MG63 (cell line): Measurements from ENCODE around the gene SMIM21. TPM values are rescaled to one million over a fixed set of nuclear protein-coding genes. Genes with fewer than 3 reads are reported as not detected.

Source experiments
- DNase-seq: peaks from one replicate; pipeline ENCODE4 v3.0.0-alpha.2; 2020
- H3K27me3 ChIP-seq: fragments of 250-450 bp; sonication (Bioruptor Pico); 2 replicates; pipeline ENCODE4 v1.5.1; 2020; ENCODE audit warnings: mild to moderate bottlenecking, moderate library complexity
- H3K36me3 ChIP-seq: fragments of 250-450 bp; sonication (Bioruptor Pico); 2 replicates; pipeline ENCODE4 v1.5.1; 2020; ENCODE audit warnings: mild to moderate bottlenecking, moderate library complexity
- H3K4me3 ChIP-seq: fragments of 250-450 bp; sonication (Bioruptor Pico); 2 replicates; pipeline ENCODE4 v1.5.1; 2020; ENCODE audit warnings: mild to moderate bottlenecking, moderate library complexity
- H3K9me3 ChIP-seq: fragments of 250-450 bp; sonication (Bioruptor Pico); 2 replicates; pipeline ENCODE4 v1.5.1; 2020; ENCODE audit warnings: mild to moderate bottlenecking, moderate library complexity
- total RNA-seq: library from RNA; depleted of rRNA; stranded (reverse); fragments of >200 nt; shearing (Covaris generic); gene quantifications from 2 replicates; pipeline ENCODE4 v1.2.3, GENCODE V29; 2014; ENCODE audit warnings: low replicate concordance

The SMIM21 gene
- total RNA-seq, 1 experiment from 2014 or later, result not detected

GRCh38 chr18:75438891-75439290, 11.4 kb upstream of the SMIM21 start:
- DNase-seq, result no peak
- Histone ChIP-seq H3K9me3 (no peaks in the 10 kb centered on the region), H3K4me3 (no peak overlapping the region), H3K27me3 (no peaks in the 10 kb centered on the region), H3K36me3 (no peaks in the 10 kb centered on the region)

DNA sequence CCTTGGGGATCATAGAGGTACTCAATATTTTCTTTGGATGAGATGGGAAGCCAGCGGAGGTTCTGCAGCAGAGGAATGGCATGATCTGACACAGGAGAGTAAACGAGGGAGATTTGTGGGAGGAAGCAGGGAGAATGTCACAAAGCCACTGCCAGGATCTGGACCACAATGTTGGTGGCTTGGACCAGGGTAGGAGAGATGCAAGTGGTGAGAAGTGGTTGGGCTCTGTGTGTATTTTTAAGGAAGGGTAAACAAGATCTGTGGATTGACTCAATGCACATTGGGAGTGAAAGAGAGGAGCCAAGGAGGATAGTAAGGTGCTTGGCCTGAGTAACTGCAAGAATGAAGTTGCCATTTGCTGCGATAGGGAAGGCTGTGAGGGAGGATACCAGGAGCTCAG, 10.5 kb upstream of the SMIM21 start:
- Histone ChIP-seq H3K36me3 (no peaks in the 10 kb centered on the region), H3K27me3 (no peaks in the 10 kb centered on the region), H3K9me3 (no peaks in the 10 kb centered on the region), H3K4me3 (no peak overlapping the region)
- DNase-seq, result no peak

DNA sequence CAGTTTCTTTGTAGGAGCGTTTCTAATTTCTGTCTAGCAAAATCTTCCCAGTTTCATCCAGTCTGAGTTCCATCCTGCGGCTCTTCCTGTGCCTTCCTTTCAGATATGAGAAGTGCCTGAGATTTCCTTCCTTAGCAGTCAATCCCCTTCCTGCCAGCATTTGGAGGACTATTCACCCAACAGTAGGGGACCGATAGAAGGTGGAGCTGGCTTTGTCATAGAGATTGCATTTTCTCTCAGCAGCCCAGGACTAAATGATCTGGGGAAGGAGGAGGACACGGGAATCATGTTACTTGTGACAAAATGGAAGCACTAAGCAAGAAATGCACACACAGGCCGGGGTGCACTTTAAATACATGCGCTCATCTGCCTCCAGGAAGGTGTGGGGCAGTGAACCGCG, 5.6 kb upstream of the SMIM21 start:
- Histone ChIP-seq H3K9me3 (no peaks in the 10 kb centered on the region), H3K36me3 (no peaks in the 10 kb centered on the region), H3K4me3 (no peak overlapping the region), H3K27me3 (no peaks in the 10 kb centered on the region)
- DNase-seq, result no peak

DNA sequence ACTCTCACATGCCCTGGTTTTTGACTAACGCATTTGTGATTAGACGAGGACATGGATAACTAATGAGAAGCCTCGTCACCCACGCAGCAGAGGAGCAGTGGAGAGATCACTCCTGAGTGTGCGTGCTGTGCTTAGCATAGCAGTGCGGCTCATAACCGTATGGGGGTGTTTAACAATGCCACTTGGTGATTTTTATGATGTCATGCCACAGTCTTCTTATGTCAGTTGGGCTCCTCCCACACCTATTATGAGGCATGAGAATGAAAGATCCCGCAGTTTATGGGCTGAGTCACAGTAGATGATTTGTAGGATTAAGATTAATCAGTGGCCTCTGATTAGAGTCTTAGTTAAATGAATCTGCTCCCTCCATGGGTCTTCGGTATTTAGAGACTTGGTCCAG, 2.5 kb upstream of the SMIM21 start:
- Histone ChIP-seq H3K4me3 (no peak overlapping the region), H3K36me3 (no peaks in the 10 kb centered on the region), H3K9me3 (no peaks in the 10 kb centered on the region), H3K27me3 (no peaks in the 10 kb centered on the region)
- no peak for DNase-seq

- Histone ChIP-seq H3K36me3 (no peaks in the 10 kb centered on the region), H3K27me3 (no peaks in the 10 kb centered on the region), H3K4me3 (no peak overlapping the region), H3K9me3 (no peaks in the 10 kb centered on the region)
- DNase-seq, result no peak
Observed at GRCh38 chr18:75428490-75428889, 987 bp upstream of the SMIM21 start.

DNA sequence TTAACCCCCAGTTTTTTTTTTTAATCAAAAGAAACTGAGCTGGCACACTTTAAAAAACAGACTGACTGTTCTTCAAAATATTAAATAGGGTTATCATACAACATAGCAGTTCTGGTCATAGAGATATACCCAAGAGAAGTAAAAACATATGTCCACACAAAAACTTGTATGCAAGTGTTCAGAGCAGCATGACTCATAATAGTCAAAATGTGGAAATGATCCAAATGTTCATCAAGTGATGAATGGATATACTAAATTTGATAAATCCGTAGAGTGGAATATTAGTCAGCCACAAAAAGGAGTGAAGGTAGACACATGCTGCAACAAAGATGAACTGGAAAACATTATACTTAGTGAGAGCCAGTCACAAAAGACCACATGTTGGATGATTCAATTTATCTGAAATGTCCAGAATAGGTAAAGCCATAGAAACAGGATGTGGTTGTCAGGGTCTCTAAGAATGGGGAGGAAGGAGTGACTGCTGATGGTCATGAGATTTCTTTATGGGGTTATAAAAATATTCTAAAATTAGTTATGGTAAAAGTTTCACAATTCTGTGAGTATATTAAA, 5.1 kb downstream of the SMIM21 start:
- Histone ChIP-seq H3K9me3 (no peaks in the 10 kb centered on the region), H3K36me3 (no peaks in the 10 kb centered on the region), H3K4me3 (no peak overlapping the region), H3K27me3 (no peaks in the 10 kb centered on the region)
- DNase-seq, result no peak

DNA sequence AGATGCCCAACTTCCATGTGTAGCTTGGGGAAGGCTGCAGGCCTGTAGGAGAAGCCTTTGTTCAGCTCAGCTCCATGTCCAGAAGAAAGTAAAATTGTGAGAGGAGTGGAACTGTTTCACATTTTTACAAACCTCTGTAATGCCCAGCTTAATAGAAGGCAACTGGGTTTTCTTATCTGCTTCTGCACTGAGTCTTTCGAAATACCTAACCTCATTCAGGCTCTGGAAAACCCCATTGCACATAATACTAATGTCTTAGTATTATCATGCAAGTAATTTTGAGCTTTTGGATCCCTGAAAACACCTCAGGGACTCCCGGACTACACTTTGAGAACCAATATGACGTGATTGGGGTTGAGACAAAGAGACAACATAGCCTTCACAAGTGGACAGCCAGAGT, 5.8 kb downstream of the SMIM21 start:
- Histone ChIP-seq H3K9me3 (no peaks in the 10 kb centered on the region), H3K27me3 (no peaks in the 10 kb centered on the region), H3K36me3 (no peaks in the 10 kb centered on the region), H3K4me3 (no peak overlapping the region)
- no peak for DNase-seq

DNA sequence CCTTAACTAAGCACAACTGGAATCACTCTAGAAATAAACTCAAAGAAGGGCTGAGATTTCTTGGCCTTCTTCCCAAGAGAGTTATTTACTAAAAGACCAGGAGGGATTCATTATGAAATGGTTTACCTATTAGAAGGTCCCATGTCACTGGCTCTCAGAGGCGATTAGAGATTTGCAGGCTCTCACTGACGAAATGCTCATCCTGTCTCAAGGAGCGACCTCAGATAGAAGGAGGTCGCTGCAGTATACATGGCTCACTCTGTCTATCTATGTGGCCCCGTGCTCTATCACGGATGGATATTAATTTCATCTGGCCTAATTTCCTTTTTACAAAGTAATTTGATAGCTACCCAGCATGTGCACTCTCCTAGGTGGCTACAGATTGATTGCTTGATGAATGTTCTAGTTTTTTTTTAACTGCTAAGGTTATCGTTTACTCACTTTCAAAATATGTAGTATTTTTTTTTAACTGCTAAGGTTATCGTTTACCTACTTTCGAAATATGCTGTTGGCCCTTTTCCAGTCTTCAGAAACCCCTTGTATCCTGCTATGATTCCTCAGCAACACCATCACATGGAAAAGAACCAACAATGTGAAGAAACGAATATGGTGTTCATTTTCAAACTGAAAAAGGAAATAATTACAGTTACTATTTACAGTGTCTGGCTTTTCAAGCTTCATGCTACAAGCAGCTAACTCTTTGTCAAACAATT, 9.1 kb downstream of the SMIM21 start:
- H3K36me3 ChIP-seq, result no peaks in the 10 kb centered on the region
- no peak overlapping the region for H3K4me3 ChIP-seq
- DNase-seq, result no peak

DNA sequence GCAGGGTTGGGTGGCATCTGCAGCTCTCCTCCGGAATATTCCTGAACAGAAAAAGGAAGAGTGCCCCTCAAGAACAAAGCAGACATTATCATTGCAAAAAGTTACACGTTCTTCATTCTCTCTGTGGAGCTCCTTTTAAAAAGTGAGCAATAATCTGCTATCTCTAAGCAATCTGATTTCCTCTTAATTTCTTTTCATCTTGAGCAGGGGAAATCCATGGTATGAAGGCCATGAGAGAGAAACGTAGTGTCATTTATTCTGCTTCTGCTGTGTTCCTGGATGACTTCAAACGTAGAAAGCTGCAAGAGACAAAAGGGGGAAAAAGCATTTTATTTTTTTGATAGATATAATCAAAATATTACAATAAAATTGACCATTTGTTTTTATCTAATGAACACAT, 16.9 kb downstream of the SMIM21 start:
- no peaks in the 10 kb centered on the region for H3K9me3 ChIP-seq
- no peaks in the 10 kb centered on the region for H3K27me3 ChIP-seq
- no peak for DNase-seq
- no peaks in the 10 kb centered on the region for H3K36me3 ChIP-seq
- no peak overlapping the region for H3K4me3 ChIP-seq

More for the DNA sequence above, 9.1 kb downstream of the SMIM21 start:
- Histone ChIP-seq H3K27me3 (no peaks in the 10 kb centered on the region), H3K9me3 (no peaks in the 10 kb centered on the region)

DNA sequence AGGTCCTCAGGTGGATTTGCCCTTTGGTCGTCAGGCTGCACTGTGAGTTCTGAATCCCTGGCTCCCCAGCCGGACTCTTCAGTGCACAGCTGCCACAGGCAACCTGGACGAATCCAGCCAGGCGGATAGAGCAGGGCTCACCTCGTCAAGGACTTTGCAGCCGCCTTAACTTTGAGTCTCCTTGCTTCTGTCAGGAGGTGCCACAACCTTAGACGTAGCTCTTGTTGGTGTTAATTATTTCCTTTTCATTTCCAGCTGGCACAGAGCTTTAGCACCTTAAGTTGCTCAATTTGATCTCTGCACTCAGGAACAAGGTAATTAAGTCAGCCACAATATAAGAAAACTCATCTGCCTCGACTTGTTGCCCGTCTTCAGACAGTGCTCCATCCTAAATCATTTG, 17.7 kb downstream of the SMIM21 start:
- Histone ChIP-seq H3K36me3 (no peaks in the 10 kb centered on the region), H3K9me3 (no peaks in the 10 kb centered on the region), H3K27me3 (no peaks in the 10 kb centered on the region), H3K4me3 (no peak overlapping the region)
- DNase-seq, result no peak

DNA sequence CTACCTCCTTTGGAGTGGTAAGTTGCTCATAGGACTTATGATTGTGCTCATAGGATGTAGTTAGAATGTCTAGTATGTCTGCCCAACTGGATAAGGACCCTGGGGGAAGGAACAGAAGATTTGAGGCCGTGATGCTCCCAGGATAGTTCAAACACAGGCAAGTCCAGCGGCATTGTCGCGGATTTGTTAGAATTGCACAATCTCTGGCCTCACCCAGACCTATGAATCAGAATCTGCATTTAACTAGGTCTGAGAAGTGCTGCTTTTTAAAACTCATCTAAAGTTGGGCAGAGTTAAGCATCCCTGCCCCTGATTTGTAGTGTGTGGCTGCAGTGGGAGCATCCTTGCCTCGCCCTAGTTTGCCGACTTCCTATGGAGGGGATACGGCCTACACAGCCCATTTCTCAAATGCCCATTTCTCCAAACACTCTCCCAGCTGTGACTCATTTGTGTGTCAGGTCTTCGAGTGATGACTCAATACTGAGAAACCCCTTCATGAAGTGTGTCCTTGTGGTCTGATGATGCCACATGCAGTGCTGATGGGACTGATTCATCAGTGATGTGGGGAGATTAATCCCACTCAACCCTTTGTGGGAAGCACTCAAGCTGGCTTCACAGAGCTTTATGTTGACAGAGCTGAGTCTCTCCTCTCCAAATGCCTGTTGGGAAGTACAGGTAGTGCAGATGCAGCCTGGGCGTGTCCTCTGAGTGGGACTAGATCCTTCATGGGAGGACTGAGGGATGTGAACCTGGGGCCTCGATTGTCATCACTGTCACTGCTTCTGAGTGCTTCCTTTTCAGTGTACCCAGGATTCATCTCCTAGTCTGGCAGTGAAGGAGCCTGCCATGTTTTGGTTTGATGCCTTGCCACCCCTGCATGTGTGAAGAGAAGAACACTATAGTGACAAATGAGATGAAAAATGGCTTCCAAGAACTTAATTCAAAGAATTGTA, 18.7 kb downstream of the SMIM21 start:
- H3K9me3 ChIP-seq, result no peaks in the 10 kb centered on the region
- peak; percentile 81 for DNase-seq
- no peaks in the 10 kb centered on the region for H3K27me3 ChIP-seq
- H3K4me3 ChIP-seq, result no peak overlapping the region
- H3K36me3 ChIP-seq, result no peaks in the 10 kb centered on the region

DNA sequence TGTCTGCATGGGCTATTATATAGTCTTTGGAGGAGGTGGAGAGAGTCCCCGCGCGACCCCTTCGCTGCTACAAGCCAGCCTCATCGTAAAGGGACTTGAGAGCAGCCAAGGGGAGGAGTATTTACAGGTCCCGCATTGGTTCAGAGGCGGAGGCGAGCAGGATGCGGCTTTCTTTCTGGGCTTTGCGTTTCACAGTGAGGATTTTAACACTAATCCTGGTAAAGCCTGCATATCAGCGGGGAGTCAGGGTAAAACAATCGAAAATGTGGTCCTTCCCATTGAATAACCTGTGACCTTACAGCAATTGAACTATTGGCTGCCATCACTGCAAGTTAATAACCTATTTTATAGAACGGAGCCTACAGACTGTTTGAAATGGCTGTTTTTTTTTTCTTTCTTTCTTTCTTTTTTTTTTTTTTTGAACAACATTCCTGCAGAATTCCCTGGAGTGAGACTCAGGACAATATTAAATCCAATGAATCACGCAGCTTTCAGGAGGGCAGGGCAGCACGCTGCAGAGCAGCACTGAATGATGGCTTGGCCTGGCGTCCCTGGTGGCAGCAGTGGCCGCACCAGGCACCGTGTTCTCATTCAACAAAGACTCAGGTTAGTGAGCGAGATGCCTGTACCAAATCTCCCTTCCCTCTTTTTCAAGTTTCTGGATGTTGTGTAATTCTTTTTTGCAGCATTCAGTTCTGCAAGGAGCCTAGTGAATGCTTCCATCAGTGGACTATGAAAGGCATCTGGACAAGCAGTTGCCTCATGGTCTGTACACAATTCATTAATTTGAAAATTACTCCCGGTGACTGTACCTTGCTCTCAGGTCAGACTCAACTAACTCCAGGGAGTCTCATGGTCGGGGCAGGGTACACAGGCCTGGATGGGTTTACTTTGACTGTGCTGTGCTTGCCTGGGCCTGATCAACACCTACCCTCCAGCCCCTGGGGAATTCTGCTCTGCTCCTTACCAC, 19.8 kb downstream of the SMIM21 start:
- no peak overlapping the region for H3K4me3 ChIP-seq
- no peaks in the 10 kb centered on the region for H3K36me3 ChIP-seq
- DNase-seq, result no peak
- no peaks in the 10 kb centered on the region for H3K27me3 ChIP-seq
- H3K9me3 ChIP-seq, result no peaks in the 10 kb centered on the region

DNA sequence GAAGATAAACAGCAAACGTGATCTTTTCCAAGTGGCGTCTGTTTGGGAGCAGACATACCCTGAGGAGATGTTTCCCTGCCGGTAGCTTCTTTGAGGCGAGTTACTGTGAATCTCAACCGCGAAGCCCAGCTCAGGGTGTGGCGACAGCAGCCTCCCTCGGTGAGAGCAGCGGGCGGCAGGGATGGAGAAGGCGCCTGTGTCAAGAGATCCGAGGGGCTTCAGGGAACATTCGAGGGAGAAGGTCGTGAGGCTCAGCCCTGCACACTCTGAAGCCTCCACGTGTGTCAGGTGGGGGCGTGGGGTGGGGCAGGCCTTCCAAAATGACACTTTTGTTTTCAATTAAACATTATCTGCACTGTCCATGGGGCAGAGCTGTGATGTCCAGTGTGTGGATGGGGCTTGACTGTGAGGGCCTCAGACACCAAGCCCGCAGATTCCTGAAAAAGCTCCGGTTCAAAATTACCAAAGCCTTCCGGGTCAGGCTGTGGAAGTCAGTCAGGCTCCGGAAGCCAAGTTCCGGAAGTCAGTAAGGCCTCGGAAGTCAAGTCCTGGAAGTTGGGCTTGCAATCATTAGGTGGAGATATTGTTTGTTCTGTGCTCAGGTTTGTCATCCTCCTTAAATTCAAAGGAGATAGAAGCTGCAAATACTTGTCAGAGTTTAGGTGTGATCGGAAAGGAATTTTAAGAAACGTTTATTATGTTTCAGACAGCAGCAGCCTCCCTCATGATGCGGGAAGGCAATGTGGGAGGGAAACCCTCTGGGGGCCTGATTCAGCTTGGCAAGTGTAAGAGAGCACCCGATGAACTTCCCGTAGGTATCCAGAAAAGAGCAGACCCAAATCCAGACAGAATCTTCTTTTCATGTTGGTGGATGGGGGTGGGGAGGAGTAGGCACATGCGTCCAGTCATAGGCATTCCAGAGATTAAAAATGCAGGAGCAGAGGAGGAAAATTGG, 20.7 kb downstream of the SMIM21 start:
- H3K4me3 ChIP-seq, result no peak overlapping the region
- no peaks in the 10 kb centered on the region for H3K36me3 ChIP-seq
- no peak for DNase-seq
- no peaks in the 10 kb centered on the region for H3K9me3 ChIP-seq
- no peaks in the 10 kb centered on the region for H3K27me3 ChIP-seq

DNA sequence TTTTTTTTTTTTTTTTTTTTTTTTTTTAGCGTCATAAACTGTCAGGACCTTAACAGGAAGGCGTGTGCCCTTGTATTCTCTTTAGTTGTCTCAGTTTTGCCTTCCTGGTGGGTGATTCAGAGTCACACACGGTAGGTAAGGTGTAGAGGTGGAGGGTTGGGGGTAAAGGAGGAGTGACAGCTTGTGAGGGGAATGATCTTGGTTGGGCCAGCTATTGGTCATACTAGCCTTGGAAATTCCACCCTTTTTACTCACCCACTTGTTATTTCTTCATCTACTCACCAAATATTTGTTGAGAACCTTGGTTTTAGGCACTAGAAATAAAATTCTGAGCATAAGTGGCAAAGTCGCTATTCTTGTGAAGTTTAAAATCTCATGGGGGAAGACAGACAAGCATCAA, 22.2 kb downstream of the SMIM21 start:
- Histone ChIP-seq H3K4me3 (no peak overlapping the region), H3K27me3 (no peaks in the 10 kb centered on the region), H3K9me3 (no peaks in the 10 kb centered on the region), H3K36me3 (no peaks in the 10 kb centered on the region)
- no peak for DNase-seq

DNA sequence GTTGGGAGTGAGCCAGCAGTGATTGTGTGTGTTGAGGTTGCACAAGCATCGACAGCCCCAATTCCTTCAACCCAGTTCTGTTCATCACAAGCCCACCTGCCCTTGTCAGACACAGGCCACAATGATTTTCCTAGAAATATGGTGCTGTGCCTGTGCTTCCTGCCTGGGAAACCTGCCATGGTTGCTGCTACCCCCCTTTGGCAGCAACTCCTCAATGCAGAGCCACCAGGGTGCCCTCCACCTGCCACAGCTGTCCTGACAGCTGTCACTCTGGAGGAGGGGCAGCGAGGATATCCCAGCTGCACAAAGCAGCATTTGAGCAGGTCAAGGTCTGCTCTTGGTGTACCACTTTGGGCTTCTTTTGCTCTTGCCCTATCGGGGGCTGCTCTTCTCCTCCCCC, 27.1 kb downstream of the SMIM21 start:
- no peak for DNase-seq
- no peaks in the 10 kb centered on the region for H3K9me3 ChIP-seq
- H3K36me3 ChIP-seq, result no peaks in the 10 kb centered on the region
- H3K27me3 ChIP-seq, result no peaks in the 10 kb centered on the region
- H3K4me3 ChIP-seq, result no peak overlapping the region

GRCh38 chr18:75395137-75395536, 32.4 kb downstream of the SMIM21 start:
- Histone ChIP-seq H3K9me3 (no peaks in the 10 kb centered on the region), H3K4me3 (no peak overlapping the region), H3K27me3 (no peaks in the 10 kb centered on the region), H3K36me3 (no peaks in the 10 kb centered on the region)
- DNase-seq, result no peak
